HepG2 (cell line): ENCODE data around the gene MRPL14.

Experiments
- BCL3 ChIP-seq: sonication (generic); formaldehyde crosslinking; IDR thresholded peaks from 2 replicates; pipeline ENCODE4 v1.5.1; 2020; ENCODE audit warnings: mild to moderate bottlenecking, missing genetic modification reagents, moderate library complexity
- CTCF ChIP-seq: sonication (generic); formaldehyde crosslinking; IDR thresholded peaks from 2 replicates; pipeline ENCODE4 v1.5.0; 2020; ENCODE audit warnings: mild to moderate bottlenecking, missing genetic modification reagents, moderate library complexity
- GLI4 ChIP-seq: sonication (generic); formaldehyde crosslinking; IDR thresholded peaks from 2 replicates; pipeline ENCODE4 v1.5.1; 2020; ENCODE audit warnings: missing genetic modification reagents, mild to moderate bottlenecking, moderate library complexity, borderline replicate concordance
- HDAC2 ChIP-seq: sonication (generic); formaldehyde crosslinking; IDR thresholded peaks from 2 replicates; pipeline ENCODE4 v1.4.0; 2020; ENCODE audit warnings: missing genetic modification reagents
- JUND ChIP-seq: sonication (generic); formaldehyde crosslinking; IDR thresholded peaks from 2 replicates; pipeline ENCODE4 v1.8.0; 2022; ENCODE audit warnings: mild to moderate bottlenecking, missing genetic modification reagents
- MYC ChIP-seq: sonication (generic); formaldehyde crosslinking; IDR thresholded peaks from 2 replicates; pipeline ENCODE4 v1.9.0; 2021; ENCODE audit warnings: missing genetic modification reagents, borderline replicate concordance
- RBFOX2 ChIP-seq: fragments of 200-400 bp; formaldehyde crosslinking; IDR thresholded peaks from 2 replicates; pipeline ENCODE4 v1.6.1; 2017; ENCODE audit warnings: low read depth, mild to moderate bottlenecking, low read length
- TARDBP ChIP-seq: sonication (generic); formaldehyde crosslinking; IDR thresholded peaks from 2 replicates; pipeline ENCODE4 v1.8.0; 2022; ENCODE audit warnings: mild to moderate bottlenecking, missing genetic modification reagents
- ZNF775 ChIP-seq: sonication (generic); formaldehyde crosslinking; IDR thresholded peaks from 2 replicates; pipeline ENCODE4 v1.4.0; 2020; ENCODE audit warnings: missing genetic modification reagents, mild to moderate bottlenecking, moderate library complexity, borderline replicate concordance
- ZSCAN20 ChIP-seq: sonication (generic); formaldehyde crosslinking; IDR thresholded peaks from 2 replicates; pipeline ENCODE4 v1.4.0; 2020; ENCODE audit warnings: missing genetic modification reagents, mild to moderate bottlenecking, borderline replicate concordance
- TF ChIP-seq, protein P1 (sequence below): sonication (generic); formaldehyde crosslinking; IDR thresholded peaks from 2 replicates; pipeline ENCODE4 v1.8.1; 2022; ENCODE audit warnings: low read depth, mild to moderate bottlenecking, missing genetic modification reagents

DNA sequence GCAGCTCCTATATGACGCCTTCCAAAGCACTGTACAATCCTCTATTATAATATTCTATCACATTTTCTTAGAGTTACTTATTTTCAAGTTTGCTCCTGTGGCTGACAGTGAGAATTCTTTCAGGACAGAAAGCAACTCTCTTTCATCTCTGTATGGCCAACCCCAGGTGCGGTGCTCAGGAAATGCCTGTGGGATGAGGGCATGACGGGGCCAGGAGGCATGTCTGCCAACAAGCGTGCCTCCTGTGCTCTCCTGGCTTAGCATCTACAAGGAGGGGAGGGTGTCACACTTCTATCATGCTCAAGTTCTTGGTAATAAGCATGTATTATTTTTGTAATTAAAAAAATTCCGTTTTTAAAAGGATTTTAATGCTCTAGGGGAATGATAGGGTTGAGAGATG lies 11.4 kb downstream of the MRPL14 start:
- TF ChIP-seq ZNF775 (CRISPR knock-in tag) = no peak
- TF ChIP-seq MYC (CRISPR knock-in tag) = no peak
- TF ChIP-seq TARDBP = no peak
- TF ChIP-seq HDAC2 (CRISPR knock-in tag) = no peak
- no peak for TF ChIP-seq GLI4 (CRISPR knock-in tag)
- TF ChIP-seq CTCF (CRISPR knock-in tag) = no peak
- TF ChIP-seq, protein P1, sequence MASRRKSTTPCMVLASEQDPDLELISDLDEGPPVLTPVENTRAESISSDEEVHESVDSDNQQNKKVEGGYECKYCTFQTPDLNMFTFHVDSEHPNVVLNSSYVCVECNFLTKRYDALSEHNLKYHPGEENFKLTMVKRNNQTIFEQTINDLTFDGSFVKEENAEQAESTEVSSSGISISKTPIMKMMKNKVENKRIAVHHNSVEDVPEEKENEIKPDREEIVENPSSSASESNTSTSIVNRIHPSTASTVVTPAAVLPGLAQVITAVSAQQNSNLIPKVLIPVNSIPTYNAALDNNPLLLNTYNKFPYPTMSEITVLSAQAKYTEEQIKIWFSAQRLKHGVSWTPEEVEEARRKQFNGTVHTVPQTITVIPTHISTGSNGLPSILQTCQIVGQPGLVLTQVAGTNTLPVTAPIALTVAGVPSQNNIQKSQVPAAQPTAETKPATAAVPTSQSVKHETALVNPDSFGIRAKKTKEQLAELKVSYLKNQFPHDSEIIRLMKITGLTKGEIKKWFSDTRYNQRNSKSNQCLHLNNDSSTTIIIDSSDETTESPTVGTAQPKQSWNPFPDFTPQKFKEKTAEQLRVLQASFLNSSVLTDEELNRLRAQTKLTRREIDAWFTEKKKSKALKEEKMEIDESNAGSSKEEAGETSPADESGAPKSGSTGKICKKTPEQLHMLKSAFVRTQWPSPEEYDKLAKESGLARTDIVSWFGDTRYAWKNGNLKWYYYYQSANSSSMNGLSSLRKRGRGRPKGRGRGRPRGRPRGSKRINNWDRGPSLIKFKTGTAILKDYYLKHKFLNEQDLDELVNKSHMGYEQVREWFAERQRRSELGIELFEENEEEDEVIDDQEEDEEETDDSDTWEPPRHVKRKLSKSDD (CRISPR knock-in tag) = no peak
- TF ChIP-seq ZSCAN20 (CRISPR knock-in tag) = no peak
- no peak for TF ChIP-seq JUND
- no peak for TF ChIP-seq BCL3
- no peak for TF ChIP-seq RBFOX2
